C1 segment of cervical spinal cord (tissue), 14 donors: Measurements from ENCODE around the gene NCKAP5.

Experiments used
- DNase-seq, 14 donors: peaks; one replicate each; lab custom pipeline; 2025; lab: John Stamatoyannopoulos, UW

Gene NCKAP5

GRCh38 chr2:133568172-133568571, at the start of gene NCKAP5:
Gene NCKAP5 (minus strand): TSS chr2:133568463. CDS start chr2:133517526, 50,937 bp downstream.
- DNase-seq: peak in 9 of 14 donors; percentile 8 to 38 (median 15)

DNA sequence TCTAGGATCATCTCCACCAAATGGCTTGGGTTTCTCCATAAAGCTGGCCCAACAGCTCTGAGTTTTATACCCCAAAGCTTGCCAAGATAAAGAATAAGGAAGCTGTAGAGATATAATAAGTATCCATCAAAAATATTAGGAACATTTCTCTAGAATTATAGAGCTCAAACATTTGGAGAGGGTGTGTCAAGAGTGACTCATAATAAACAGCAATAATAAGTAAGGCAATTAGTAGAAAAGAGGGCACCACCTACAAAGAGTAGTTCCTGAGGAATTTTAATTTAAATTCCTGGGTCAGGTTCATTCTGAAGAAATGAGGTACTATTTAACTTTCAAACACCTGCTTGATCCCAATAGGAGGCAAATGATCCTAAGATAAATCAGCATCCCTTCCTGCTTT, 41.4 kb upstream of the NCKAP5 start:
- no peak for DNase-seq

- DNase-seq: no peak
Measured at GRCh38 chr2:133608291-133608690, 40.0 kb upstream of the NCKAP5 start.

DNA sequence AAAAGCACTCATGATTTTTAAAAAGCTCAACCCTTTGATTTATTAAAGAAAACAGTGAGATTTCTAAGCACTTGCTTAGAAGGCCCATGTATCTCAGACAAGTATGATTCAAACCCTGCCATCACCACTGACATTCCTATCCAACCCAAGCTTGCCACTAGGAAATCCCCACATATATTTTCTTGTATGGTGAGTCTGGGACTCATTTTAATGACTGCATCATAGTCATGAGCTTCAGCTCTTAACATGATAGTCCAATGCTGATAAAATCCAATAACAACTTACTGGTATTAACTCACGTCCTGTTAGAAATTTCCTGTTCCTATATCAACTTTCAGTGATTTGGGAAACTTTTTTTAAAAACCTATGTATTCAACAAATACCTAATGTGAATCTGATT, 39.4 kb upstream of the NCKAP5 start:
- no peak for DNase-seq

DNA sequence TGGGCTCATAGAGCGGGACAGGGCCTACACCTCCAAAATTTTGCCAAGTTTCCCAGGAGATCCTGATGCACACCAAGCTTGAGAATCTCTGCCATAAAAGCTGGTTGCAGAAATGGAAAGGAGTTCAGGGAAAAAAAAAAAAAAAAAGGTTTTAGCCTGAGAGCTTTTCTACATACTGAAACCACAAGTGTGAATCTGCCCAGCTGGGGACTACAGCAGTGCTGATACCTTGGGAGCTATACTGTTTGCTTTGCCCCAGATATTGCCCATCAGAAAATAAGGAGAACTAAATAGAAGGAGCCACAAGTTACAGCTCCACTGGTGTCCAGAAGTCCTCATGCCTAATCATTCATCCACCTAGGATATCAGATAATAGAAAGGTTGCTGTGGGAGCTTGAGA, 38.4 kb upstream of the NCKAP5 start:
- DNase-seq: no peak

DNA sequence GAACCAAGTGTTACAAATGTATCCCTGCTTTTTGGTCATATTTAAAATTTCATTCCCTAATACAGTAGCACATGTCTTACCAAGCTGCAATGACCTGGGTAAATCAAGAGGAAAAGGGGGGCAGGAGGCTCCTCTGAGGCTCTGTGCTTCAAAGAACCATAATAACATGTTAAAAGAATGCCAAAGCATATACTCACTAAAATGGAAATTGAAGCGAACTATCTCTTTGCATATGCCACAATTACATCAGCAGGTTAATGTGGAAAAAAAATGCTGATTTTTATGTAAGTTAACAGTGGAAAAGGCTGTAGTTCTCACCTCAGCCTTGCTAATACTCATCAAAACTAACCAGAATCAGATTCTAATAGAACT, 37.5 kb upstream of the NCKAP5 start:
- no peak for DNase-seq

DNA sequence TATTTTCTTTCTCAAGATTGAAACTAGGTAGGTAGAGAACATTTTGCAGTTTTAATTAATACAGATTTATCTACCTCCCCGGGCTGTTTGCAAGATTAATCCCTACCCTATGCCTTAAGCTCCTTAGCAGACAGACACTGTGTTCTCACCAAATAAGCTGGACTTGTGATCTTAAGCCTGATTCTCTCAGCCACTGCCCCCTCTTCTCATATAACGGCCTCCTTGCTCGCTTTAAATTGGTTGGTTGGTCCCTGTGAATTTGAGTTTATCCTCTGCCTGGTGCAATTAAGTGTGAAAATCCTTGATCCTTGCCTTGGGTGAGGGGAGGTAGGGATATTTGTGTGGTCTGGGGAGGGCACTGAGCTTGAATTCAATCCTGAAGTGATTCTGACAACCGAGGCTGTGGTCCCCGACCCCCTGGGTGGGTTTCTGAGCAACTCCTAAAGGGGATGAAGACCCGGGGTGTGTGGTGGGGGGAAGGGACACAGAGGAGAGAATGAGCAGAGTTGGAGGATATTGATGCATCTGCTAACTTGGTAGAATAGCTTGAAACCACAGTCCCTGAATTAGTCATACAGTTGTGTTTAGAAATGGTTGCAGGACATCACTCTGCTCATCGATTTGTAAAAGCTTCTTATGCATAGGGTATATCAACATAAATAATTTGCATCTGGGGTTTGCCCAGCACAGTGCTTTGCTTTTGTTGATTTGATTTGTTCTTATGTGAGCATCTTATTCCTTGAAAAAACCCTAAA, 36.9 kb upstream of the NCKAP5 start:
- DNase-seq: no peak

DNA sequence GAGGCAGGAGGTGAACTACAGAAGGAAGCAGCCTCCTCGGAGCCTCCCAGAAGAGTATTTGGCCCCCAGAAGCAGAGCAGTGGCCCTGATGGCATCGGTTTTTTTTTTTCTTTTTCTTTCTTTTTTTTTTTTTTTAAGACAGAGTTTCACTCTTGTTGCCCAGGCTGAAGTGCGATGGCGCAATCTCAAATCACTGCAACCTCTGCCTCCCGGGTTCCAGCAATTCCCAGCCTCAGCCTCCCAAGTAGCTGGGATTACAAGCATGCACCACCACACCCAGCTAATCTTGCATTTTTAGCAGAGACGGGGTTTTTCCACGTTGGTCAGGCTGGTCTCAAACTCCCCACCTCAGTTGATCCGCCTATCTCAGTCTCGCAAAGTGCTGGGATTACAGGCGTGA, 34.8 kb upstream of the NCKAP5 start:
- DNase-seq: no peak

DNA sequence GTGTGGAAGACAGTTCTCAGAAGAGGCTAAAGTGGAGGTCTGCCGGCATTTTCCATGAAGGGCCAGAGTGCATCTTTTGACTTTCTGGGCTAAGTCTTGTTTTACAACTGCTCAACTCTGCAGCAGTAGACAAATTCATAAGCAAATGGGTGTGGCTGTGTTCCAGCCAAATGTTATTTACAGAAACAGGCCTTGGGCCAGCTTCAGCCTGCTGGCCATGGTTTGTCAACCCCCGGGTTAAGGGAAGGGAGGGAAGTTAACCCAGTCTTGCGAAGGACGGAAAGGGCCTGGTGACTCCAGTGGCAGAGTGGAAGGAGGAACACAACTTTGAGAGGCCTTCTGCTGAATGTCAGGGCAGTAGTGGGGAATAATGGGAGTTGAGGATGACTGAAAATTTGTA, 34.3 kb upstream of the NCKAP5 start:
- no peak for DNase-seq

DNA sequence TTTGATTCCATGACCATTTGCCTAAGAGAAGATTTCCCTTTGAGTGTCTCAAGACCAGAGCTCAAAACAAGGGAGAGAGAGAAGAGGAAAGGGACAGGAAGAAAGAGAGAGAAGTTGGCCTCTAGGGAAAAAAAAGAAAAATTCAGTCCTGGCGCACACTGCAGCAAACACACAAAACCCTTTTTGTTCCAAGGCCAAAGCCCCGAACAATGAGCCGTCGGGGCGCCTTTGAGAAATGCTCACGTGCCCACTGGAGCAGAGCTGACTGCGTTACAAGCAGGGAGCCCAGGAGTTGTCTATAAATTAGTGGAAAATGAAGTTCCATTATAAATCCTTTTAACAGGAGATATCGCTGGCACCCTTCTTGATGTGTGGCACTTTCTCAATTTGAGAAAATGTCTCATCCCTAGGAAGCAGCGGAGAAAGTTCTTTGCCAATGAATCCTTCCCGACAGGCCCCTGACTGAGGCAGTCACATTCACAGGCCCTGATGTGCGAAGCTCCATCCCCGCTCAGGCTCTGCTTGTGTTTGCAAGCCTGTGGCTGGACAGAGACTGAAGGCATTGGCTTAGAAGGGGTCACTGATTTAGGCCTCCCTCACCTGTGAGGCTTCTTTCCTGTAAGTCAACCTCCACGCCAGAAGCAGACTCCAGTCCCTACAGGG, 32.1 kb upstream of the NCKAP5 start:
- peak in 11 of 14 donors; percentile 30 to 76 (median 65) for DNase-seq

GRCh38 chr2:133599811-133600210, 31.5 kb upstream of the NCKAP5 start:
- no peak for DNase-seq

DNA sequence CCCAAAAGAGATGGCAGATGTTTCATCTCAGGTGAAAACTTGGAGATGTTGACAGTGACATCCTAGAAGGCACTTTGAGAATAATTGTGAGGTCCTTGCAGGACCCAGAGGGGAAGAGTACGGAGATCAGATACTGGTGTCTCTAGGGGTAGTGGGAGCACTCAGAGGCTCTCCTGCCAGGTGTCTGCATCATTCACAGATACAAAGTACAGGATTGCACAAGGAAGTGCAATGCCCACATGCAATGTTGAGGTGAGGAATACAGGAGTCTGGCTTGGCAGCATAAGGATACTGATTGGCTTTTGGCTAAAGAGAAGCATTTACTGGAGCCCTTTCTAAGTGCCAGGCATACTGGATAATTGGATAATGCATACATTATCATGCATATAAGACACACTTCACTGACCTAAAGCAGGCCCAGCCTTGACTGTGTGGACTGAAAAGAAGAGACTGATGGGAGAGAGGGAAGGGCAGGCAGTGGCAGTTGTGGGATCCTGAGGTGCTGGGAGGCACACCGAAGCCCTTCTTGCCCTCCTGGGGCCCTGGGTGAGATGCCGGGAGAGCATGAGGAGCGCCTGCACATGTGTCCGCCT, 31.0 kb upstream of the NCKAP5 start:
- no peak for DNase-seq

DNA sequence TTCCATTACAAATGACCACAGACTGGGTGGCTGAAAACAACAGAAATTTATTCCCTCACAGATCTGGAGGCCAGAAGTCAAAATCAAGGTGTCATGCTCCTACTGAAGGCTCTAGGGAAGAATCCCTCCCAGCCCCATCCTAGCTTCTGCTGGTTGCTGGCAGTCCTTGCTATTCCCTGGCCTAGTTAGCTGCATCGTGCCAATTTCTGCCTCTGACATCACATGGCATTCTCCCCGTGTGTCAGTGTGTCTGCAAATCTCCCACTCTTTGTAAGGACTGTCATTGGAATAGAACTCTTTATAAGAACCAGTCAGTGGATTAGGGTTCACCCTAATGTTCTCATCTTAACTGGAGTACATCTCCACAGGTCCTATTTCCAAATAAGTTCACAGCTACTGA, 30.5 kb upstream of the NCKAP5 start:
- DNase-seq: no peak

GRCh38 chr2:133596701-133597393, 28.6 kb upstream of the NCKAP5 start:
- DNase-seq: no peak

DNA sequence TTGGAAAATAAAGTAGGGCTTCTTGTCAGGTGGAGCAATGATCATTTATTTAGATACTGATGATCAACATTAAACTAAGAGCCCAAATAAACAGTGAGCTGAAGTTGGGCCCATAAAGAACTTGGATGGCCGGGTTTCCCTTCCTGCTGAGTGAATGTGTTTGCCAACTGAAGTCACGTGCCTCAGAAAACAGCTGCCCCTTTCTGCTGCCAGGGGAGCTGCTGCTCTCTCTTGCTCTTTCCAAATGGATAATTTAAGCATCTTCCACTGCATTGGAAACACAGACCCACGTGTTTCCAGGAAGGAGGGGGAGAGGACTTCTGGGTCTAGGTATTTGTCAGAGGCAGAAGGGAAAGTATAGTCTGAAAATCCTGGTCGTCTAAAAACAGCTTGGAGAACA, 22.9 kb upstream of the NCKAP5 start:
- DNase-seq: peak in 12 of 14 donors; percentile 19 to 72 (median 46)

DNA sequence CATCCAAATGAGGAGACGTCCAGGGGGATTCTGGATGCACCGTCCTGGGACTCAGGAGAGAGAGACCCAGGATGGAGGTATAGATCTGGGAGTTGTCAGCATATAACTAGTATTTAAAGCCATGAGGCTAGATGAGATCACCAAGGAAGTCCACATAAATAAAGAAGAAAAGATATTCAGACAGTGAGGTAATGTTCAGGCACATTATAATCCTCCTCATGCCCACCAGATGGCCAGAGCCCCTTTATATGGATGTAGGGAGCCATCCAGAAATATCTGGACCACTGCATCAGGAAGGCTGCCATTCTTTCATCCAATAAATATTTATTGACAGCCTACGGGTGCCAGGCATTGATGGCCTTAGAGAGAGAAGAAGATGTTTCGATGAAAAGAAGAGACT, 21.2 kb upstream of the NCKAP5 start:
- no peak for DNase-seq

DNA sequence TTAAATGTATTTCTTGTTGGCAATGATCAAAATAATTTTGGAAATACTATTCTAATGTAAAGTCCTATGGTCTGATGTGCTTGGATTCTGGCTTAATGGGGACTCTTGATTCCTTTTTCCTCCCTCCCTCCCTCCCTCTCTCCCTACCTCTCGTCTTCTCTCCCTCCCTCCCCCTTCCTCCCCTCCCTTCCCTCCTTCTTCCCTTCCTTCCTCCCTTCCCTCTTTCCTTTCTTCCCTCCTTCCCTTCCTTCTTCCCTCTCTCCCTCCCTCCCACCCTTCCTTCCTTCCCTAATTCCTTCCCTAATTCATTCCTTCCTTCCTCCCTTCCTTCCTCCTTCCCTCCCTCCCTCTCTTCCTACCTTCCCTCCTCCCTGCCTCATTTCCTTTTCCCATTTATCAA, 19.9 kb upstream of the NCKAP5 start:
- no peak for DNase-seq

GRCh38 chr2:133586978-133587377, 18.7 kb upstream of the NCKAP5 start:
- no peak for DNase-seq

GRCh38 chr2:133581010-133581760, 12.9 kb upstream of the NCKAP5 start:
- DNase-seq: no peak

DNA sequence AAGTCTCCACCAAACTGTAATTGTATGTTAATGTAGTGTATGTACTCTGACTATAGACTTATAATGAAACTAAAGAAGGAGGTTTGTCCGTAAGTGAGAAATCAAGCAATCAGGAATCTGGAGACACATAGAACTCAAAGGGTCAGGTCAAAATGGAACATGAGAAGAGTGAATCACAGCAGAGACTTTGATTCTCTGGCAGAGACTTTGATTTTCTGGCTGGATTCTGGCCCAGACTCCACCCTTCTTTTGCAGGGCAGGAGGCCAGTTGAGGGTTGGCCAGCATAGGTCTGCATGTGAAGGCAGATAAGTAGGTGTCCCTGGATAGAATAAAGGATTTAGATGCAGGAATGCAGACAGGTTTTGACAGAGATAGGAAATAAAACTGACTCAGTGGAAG, 11.0 kb upstream of the NCKAP5 start:
- DNase-seq: no peak

GRCh38 chr2:133576714-133577113, 8.5 kb upstream of the NCKAP5 start:
- DNase-seq: no peak

- no peak for DNase-seq
Measured at GRCh38 chr2:133574620-133575019, 6.4 kb upstream of the NCKAP5 start.
